ENCODE results near the gene TSPEAR.
"Not testable (repeated sequence)": the region's sequence is repeated elsewhere in the genome, so short reads cannot be mapped to it uniquely, and the experiment has no call there.

The TSPEAR gene

GRCh38 chr21:44592446-44593311 is 118.7 kb downstream of the TSPEAR start, which contains the start of gene KRTAP10-6:
Gene KRTAP10-6, minus strand, starts transcription at chr21:44592505. Its CDS starts 21 bp downstream, at chr21:44592484.
- no peak within 1 kb of the TSS for H3K27ac ChIP-seq
- no peak within 1 kb of the TSS for H3K4me3 ChIP-seq (ENCODE audit: low read depth in 1 of 2, low read length in 1 of 2)
- peaks cover 35% of the 10 kb centered on the region for H3K27me3 ChIP-seq
- no peaks in the 10 kb centered on the region for H3K4me1 ChIP-seq (ENCODE audit: control insufficient read depth in 1 of 2, insufficient read depth in 1 of 2, low read depth in 1 of 2, low read length in 1 of 2)
- H3K36me3 ChIP-seq = no peaks in the 10 kb centered on the region
- H3K9me3 ChIP-seq = no peaks in the 10 kb centered on the region
- TF ChIP-seq CTCF (IDR thresholded peaks at IDR 0.05) = no peak

GRCh38 chr21:44591801-44592130 is 119.6 kb downstream of the TSPEAR start:
- not testable (repeated sequence) for H3K36me3 ChIP-seq; H3K9me3 ChIP-seq; H3K4me1 ChIP-seq (ENCODE audit: control insufficient read depth in 1 of 2, insufficient read depth in 1 of 2, low read depth in 1 of 2, low read length in 1 of 2); H3K27ac ChIP-seq; H3K4me3 ChIP-seq (ENCODE audit: low read depth in 1 of 2, low read length in 1 of 2)
- H3K27me3 ChIP-seq = peaks cover 35% of the 10 kb centered on the region

GRCh38 chr21:44590897-44591800 is 120.2 kb downstream of the TSPEAR start:
- peaks cover 31% of the 10 kb centered on the region for H3K27me3 ChIP-seq
- not testable (repeated sequence) for H3K9me3 ChIP-seq; H3K4me3 ChIP-seq (ENCODE audit: low read depth in 1 of 2, low read length in 1 of 2); H3K4me1 ChIP-seq (ENCODE audit: control insufficient read depth in 1 of 2, insufficient read depth in 1 of 2, low read depth in 1 of 2, low read length in 1 of 2); H3K27ac ChIP-seq; H3K36me3 ChIP-seq

GRCh38 chr21:44590311-44590721 is 121.1 kb downstream of the TSPEAR start:
- H3K4me1 ChIP-seq (ENCODE audit: control insufficient read depth in 1 of 2, insufficient read depth in 1 of 2, low read depth in 1 of 2, low read length in 1 of 2) = no peaks in the 10 kb centered on the region
- no peaks in the 10 kb centered on the region for H3K36me3 ChIP-seq

GRCh38 chr21:44589586-44590305 is 121.6 kb downstream of the TSPEAR start:
- H3K4me1 ChIP-seq (ENCODE audit: control insufficient read depth in 1 of 2, insufficient read depth in 1 of 2, low read depth in 1 of 2, low read length in 1 of 2) = no peaks in the 10 kb centered on the region
- H3K36me3 ChIP-seq = no peaks in the 10 kb centered on the region
- peaks cover 29% of the 10 kb centered on the region for H3K27me3 ChIP-seq
- H3K27ac ChIP-seq = no peak overlapping the region
- no peak for TF ChIP-seq CTCF (IDR thresholded peaks at IDR 0.05)
- H3K9me3 ChIP-seq = no peaks in the 10 kb centered on the region
- no peak overlapping the region for H3K4me3 ChIP-seq (ENCODE audit: low read depth in 1 of 2, low read length in 1 of 2)

More at GRCh38 chr21:44590311-44590721, 121.1 kb downstream of the TSPEAR start:
- TF ChIP-seq CTCF (IDR thresholded peaks at IDR 0.05) = no peak
- no peaks in the 10 kb centered on the region for H3K9me3 ChIP-seq
- peaks cover 27% of the 10 kb centered on the region for H3K27me3 ChIP-seq
- H3K4me3 ChIP-seq (ENCODE audit: low read depth in 1 of 2, low read length in 1 of 2) = no peak overlapping the region
- H3K27ac ChIP-seq = no peak overlapping the region

- Histone ChIP-seq H3K4me3 (ENCODE audit: low read depth in 1 of 2, low read length in 1 of 2) (no peak overlapping the region), H3K4me1 (ENCODE audit: control insufficient read depth in 1 of 2, insufficient read depth in 1 of 2, low read depth in 1 of 2, low read length in 1 of 2) (no peaks in the 10 kb centered on the region), H3K27ac (no peak overlapping the region), H3K9me3 (no peaks in the 10 kb centered on the region), H3K36me3 (no peaks in the 10 kb centered on the region), H3K27me3 (peaks cover 34% of the 10 kb centered on the region)
- no peak for TF ChIP-seq CTCF (IDR thresholded peaks at IDR 0.05)
Measured at GRCh38 chr21:44589094-44589493, 122.3 kb downstream of the TSPEAR start.

All from neutrophil (primary cell).